ENCODE results near the gene DST. TPM values are rescaled to one million over a fixed set of nuclear protein-coding genes. Genes with fewer than 3 reads are reported as not detected.

The DST gene
- total RNA-seq, 1 donor from 2014 or later = 450 TPM

- Histone ChIP-seq H3K4me1 (peaks cover 8% of the 10 kb centered on the region), H3K27me3 (no peaks in the 10 kb centered on the region), H3K9me3 (no peaks in the 10 kb centered on the region), H3K36me3 (peaks cover 37% of the 10 kb centered on the region), H3K27ac (no peak overlapping the region), H3K4me3 (no peak overlapping the region)
- no peak for DNase-seq
- intact Hi-C loops (cut with DNase I) = loop anchor here (10.0 kb wide), 1 partner anchor 240 kb away; no protein-coding TSS in a partner anchor
- peak; percentile 22 for ATAC-seq
- TF ChIP-seq CTCF (IDR thresholded peaks at IDR 0.05) = no peak
Observed at GRCh38 chr6:56594699-56595098, 48.0 kb downstream of the DST start.

GRCh38 chr6:56593801-56594318 lies 48.8 kb downstream of the DST start:
- peaks cover 37% of the 10 kb centered on the region for H3K36me3 ChIP-seq
- ATAC-seq = peak; percentile 78
- intact Hi-C loops (cut with DNase I) = loop anchor here (10.0 kb wide), 1 partner anchor 239 kb away; no protein-coding TSS in a partner anchor
- no peak for DNase-seq
- H3K4me1 ChIP-seq = peaks cover 8% of the 10 kb centered on the region
- no peaks in the 10 kb centered on the region for H3K9me3 ChIP-seq
- no peak overlapping the region for H3K27ac ChIP-seq
- H3K27me3 ChIP-seq = no peaks in the 10 kb centered on the region
- no peak for TF ChIP-seq CTCF (IDR thresholded peaks at IDR 0.05)
- no peak overlapping the region for H3K4me3 ChIP-seq

- peak; percentile 60 for ATAC-seq
- Histone ChIP-seq H3K4me1 (no peaks in the 10 kb centered on the region), H3K36me3 (peaks cover 6% of the 10 kb centered on the region)
Observed at GRCh38 chr6:56582236-56582635, 60.5 kb downstream of the DST start.

GRCh38 chr6:56581296-56581925 lies 61.3 kb downstream of the DST start:
- no peak for ATAC-seq
- Histone ChIP-seq H3K27me3 (no peaks in the 10 kb centered on the region), H3K4me3 (no peak overlapping the region), H3K27ac (no peak overlapping the region), H3K4me1 (no peaks in the 10 kb centered on the region), H3K9me3 (no peaks in the 10 kb centered on the region), H3K36me3 (peaks cover 6% of the 10 kb centered on the region)
- no peak for DNase-seq
- intact Hi-C loops (cut with DNase I) = no loop called here
- TF ChIP-seq CTCF (IDR thresholded peaks at IDR 0.05) = no peak

More at GRCh38 chr6:56582236-56582635, 60.5 kb downstream of the DST start:
- no peaks in the 10 kb centered on the region for H3K27me3 ChIP-seq
- no peaks in the 10 kb centered on the region for H3K9me3 ChIP-seq
- no peak for DNase-seq
- no peak overlapping the region for H3K4me3 ChIP-seq
- H3K27ac ChIP-seq = no peak overlapping the region
- intact Hi-C loops (cut with DNase I) = no loop called here
- no peak for TF ChIP-seq CTCF (IDR thresholded peaks at IDR 0.05)

GRCh38 chr6:56580271-56580670 lies 62.4 kb downstream of the DST start:
- intact Hi-C loops (cut with DNase I) = no loop called here
- DNase-seq = no peak
- peaks cover 6% of the 10 kb centered on the region for H3K36me3 ChIP-seq
- no peak overlapping the region for H3K4me3 ChIP-seq
- TF ChIP-seq CTCF (IDR thresholded peaks at IDR 0.05) = no peak
- no peak overlapping the region for H3K27ac ChIP-seq
- H3K27me3 ChIP-seq = no peaks in the 10 kb centered on the region
- no peaks in the 10 kb centered on the region for H3K9me3 ChIP-seq
- ATAC-seq = no peak
- H3K4me1 ChIP-seq = no peaks in the 10 kb centered on the region
